RKO (cell line): ENCODE results near the gene KRTAP10-6.
"Not testable (repeated sequence)": the region's sequence is repeated elsewhere in the genome, so short reads cannot be mapped to it uniquely, and the experiment has no call there.

Experiments used
- DNase-seq: peaks from one replicate; pipeline ENCODE4 v3.0.0-alpha.2; 2016; ENCODE audit warnings: low spot score

Gene KRTAP10-6

GRCh38 chr21:44617071-44617501 is 24.8 kb upstream of the KRTAP10-6 start:
- no peak for DNase-seq

- no peak for DNase-seq
Observed at GRCh38 chr21:44616591-44616926, 24.3 kb upstream of the KRTAP10-6 start.

- no peak for DNase-seq
Observed at GRCh38 chr21:44615911-44616590, 23.7 kb upstream of the KRTAP10-6 start.

- DNase-seq, result no peak
Observed at GRCh38 chr21:44615466-44615865, 23.2 kb upstream of the KRTAP10-6 start.

- DNase-seq, result no peak
Observed at GRCh38 chr21:44614961-44615391, 22.7 kb upstream of the KRTAP10-6 start.

- DNase-seq, result no peak
Observed at GRCh38 chr21:44614161-44614631, 21.9 kb upstream of the KRTAP10-6 start.

GRCh38 chr21:44613386-44614155 is 21.3 kb upstream of the KRTAP10-6 start:
- no peak for DNase-seq

- DNase-seq, result no peak
Observed at GRCh38 chr21:44612669-44613229, 20.4 kb upstream of the KRTAP10-6 start.

GRCh38 chr21:44612029-44612486 is 19.8 kb upstream of the KRTAP10-6 start, which contains the start of gene KRTAP10-8:
TSS of gene KRTAP10-8 (plus strand) at chr21:44612079. CDS start at chr21:44612101, 22 bp downstream.
- DNase-seq, result no peak

- no peak for DNase-seq
Observed at GRCh38 chr21:44611551-44611950, 19.2 kb upstream of the KRTAP10-6 start.

- not testable (repeated sequence) for DNase-seq
Observed at GRCh38 chr21:44610157-44610843, 18.0 kb upstream of the KRTAP10-6 start.

- no peak for DNase-seq
Observed at GRCh38 chr21:44609193-44609592, 16.9 kb upstream of the KRTAP10-6 start.

GRCh38 chr21:44606495-44606894 is 14.2 kb upstream of the KRTAP10-6 start:
- no peak for DNase-seq

- no peak for DNase-seq
Observed at GRCh38 chr21:44603911-44604310, 11.6 kb upstream of the KRTAP10-6 start.

- DNase-seq, result no peak
Observed at GRCh38 chr21:44603109-44603875, 11.0 kb upstream of the KRTAP10-6 start.

GRCh38 chr21:44602463-44602850 is 10.2 kb upstream of the KRTAP10-6 start:
- no peak for DNase-seq

GRCh38 chr21:44601596-44602462 is 9.5 kb upstream of the KRTAP10-6 start:
- DNase-seq, result no peak

GRCh38 chr21:44601091-44601490 is 8.8 kb upstream of the KRTAP10-6 start:
- DNase-seq, result not testable (repeated sequence)

GRCh38 chr21:44600118-44600978 is 8.0 kb upstream of the KRTAP10-6 start, which contains the start of gene KRTAP10-7:
TSS of gene KRTAP10-7 (plus strand) at chr21:44600597. CDS start at chr21:44600622, 25 bp downstream.
- DNase-seq, result not testable (repeated sequence)
